ENCODE measurements around the gene FAM3A. TPM values are rescaled to one million over a fixed set of nuclear protein-coding genes. Genes with fewer than 3 reads are reported as not detected.

Gene FAM3A
- polyA plus RNA-seq, 1 of the 3 experiments (the other 2 are of a cell fraction) = 42.1 TPM

GRCh38 chrX:154539077-154539476 is 23.0 kb upstream of the FAM3A start:
- H3K9me2 ChIP-seq = no peaks in the 10 kb centered on the region
- H3K4me2 ChIP-seq = peak overlapping the region; percentile 62
- H3K36me3 ChIP-seq (replicated peaks in 1 of 2; ENCODE audit: control insufficient read depth in 1 of 2, insufficient read depth in 2 of 2, low read length in 1 of 2) = peaks cover 3 to 5% of the 10 kb centered on the region in 2 experiments
- peaks cover 15 to 16% of the 10 kb centered on the region in 2 experiments; a peak in 3 of 4 replicates for H3K4me1 ChIP-seq (ENCODE audit: control insufficient read depth in 1 of 2, insufficient read depth in 2 of 2, low read depth in 1 of 2, low read length in 1 of 2)
- H3K4me3 ChIP-seq (ENCODE audit: low read depth in 2 of 2, low read length in 1 of 2) = peak overlapping the region in 1 of 2 experiments; percentile 29; a peak in 1 of 4 replicates
- H4K20me1 ChIP-seq (ENCODE audit: insufficient read depth) = no peaks in the 10 kb centered on the region
- no peaks in the 10 kb centered on the region for H3F3A ChIP-seq (replicated peaks; ENCODE audit: insufficient read depth)
- H3K27me3 ChIP-seq (ENCODE audit: insufficient read depth) = no peaks in the 10 kb centered on the region; the same call in 1 of the 2 replicates
- DNase-seq = peak; percentile 57
- H2AFZ ChIP-seq (ENCODE audit: low read depth) = no peak overlapping the region
- no peak overlapping the region for H3K9ac ChIP-seq
- POLR2A ChIA-PET = interaction anchor here (2.0 kb wide), 1 partner anchor 12 kb away, joined by 5 read pairs; no protein-coding TSS in a partner anchor
- CTCF ChIA-PET = no interaction called here
- no peaks in the 10 kb centered on the region for H3K9me3 ChIP-seq
- TF ChIP-seq SIN3A (IDR thresholded peaks at IDR 0.05; ENCODE audit: borderline replicate concordance, low read depth, low read length) (0 out of 2 replicates have a peak, but pooled peaks have one; percentile 38), FOXM1 (IDR thresholded peaks at IDR 0.05; ENCODE audit: low read depth) (no peak), EP300 (IDR thresholded peaks at IDR 0.05; ENCODE audit: borderline replicate concordance in 1 of 2, low read depth in 1 of 2, low read length in 1 of 2) (peak in 1 of 2 experiments; percentile 59; a peak in 2 of 4 replicates), CHD2 (IDR thresholded peaks at IDR 0.05; ENCODE audit: low read length, partially characterized antibody) (peak; percentile 24), PBX3 (IDR thresholded peaks at IDR 0.05) (peak; percentile 62), RCOR1 (IDR thresholded peaks at IDR 0.05; ENCODE audit: low read length) (peak; percentile 61; the same call in 1 of the 2 replicates), MEF2A (IDR thresholded peaks at IDR 0.05; ENCODE audit: borderline replicate concordance, low read depth) (no peak), USF2 (IDR thresholded peaks at IDR 0.05; ENCODE audit: borderline replicate concordance, low read depth, low read length) (no peak), GATA2 (CRISPR knock-in tag; IDR thresholded peaks at IDR 0.05) (peak; percentile 62; the same call in 1 of the 2 replicates), MXI1 (IDR thresholded peaks at IDR 0.05; ENCODE audit: low read depth, low read length) (peak; percentile 71; the same call in 1 of the 2 replicates), TCF12 (IDR thresholded peaks at IDR 0.05) (peak; percentile 69), YY1 (IDR thresholded peaks at IDR 0.05; ENCODE audit: low read depth) (no peak)
- H3K79me2 ChIP-seq (ENCODE audit: insufficient read depth) = peaks cover 24% of the 10 kb centered on the region; the same call in 1 of the 2 replicates
- H3K27ac ChIP-seq (ENCODE audit: low read depth in 2 of 2, low read length in 1 of 2) = peak overlapping the region; percentile 27 to 39; a peak in 3 of 4 replicates
- 21% methylated on average over 8 of the region's 8 CpGs for WGBS (ENCODE audit: low lambda C conversion rate)

GRCh38 chrX:154535892-154536291 is 19.9 kb upstream of the FAM3A start:
- no peaks in the 10 kb centered on the region for H3K9me3 ChIP-seq
- no peaks in the 10 kb centered on the region for H3K9me2 ChIP-seq
- no peak overlapping the region for H3K9ac ChIP-seq
- peaks cover 3 to 20% of the 10 kb centered on the region in 2 experiments for H3K36me3 ChIP-seq (replicated peaks in 1 of 2; ENCODE audit: control insufficient read depth in 1 of 2, insufficient read depth in 2 of 2, low read length in 1 of 2)
- POLR2A ChIA-PET = no interaction called here
- CTCF ChIA-PET = interaction anchor here (0.6 to 2.5 kb wide), 9 partner anchors 9 to 988 kb away, joined by 3 to 11 read pairs (median 4); partner anchors contain the start of genes IKBKG and UBL4A
- no peak overlapping the region for H3K4me2 ChIP-seq
- H4K20me1 ChIP-seq (ENCODE audit: insufficient read depth) = no peaks in the 10 kb centered on the region
- no peak overlapping the region for H2AFZ ChIP-seq (ENCODE audit: low read depth)
- H3K79me2 ChIP-seq (ENCODE audit: insufficient read depth) = peaks cover 24% of the 10 kb centered on the region; the same call in 1 of the 2 replicates
- no peaks in the 10 kb centered on the region; the same call in 1 of the 2 replicates for H3K27me3 ChIP-seq (ENCODE audit: insufficient read depth)
- H3K4me3 ChIP-seq (ENCODE audit: low read depth in 2 of 2, low read length in 1 of 2) = no peak overlapping the region
- WGBS (ENCODE audit: low lambda C conversion rate) = 60% methylated on average over 1 of the region's 9 CpGs
- no peak overlapping the region for H3K27ac ChIP-seq (ENCODE audit: low read depth in 2 of 2, low read length in 1 of 2)
- DNase-seq = no peak
- no peaks in the 10 kb centered on the region for H3F3A ChIP-seq (replicated peaks; ENCODE audit: insufficient read depth)
- peaks cover 0 to 10% of the 10 kb centered on the region in 2 experiments; a peak in 1 of 4 replicates for H3K4me1 ChIP-seq (ENCODE audit: control insufficient read depth in 1 of 2, insufficient read depth in 2 of 2, low read depth in 1 of 2, low read length in 1 of 2)
- no peak for TF ChIP-seq FOSL2 (IDR thresholded peaks at IDR 0.05; ENCODE audit: borderline replicate concordance, low read depth)
- no peak for TF ChIP-seq PBX3 (IDR thresholded peaks at IDR 0.05)
- no peak for TF ChIP-seq USF1 (IDR thresholded peaks at IDR 0.05; ENCODE audit: borderline replicate concordance, low read depth)
- TF ChIP-seq TEAD4 (IDR thresholded peaks at IDR 0.05; ENCODE audit: borderline replicate concordance, insufficient read depth) = no peak
- TF ChIP-seq REST (IDR thresholded peaks at IDR 0.05; ENCODE audit: low read depth, low read length) = no peak
- TF ChIP-seq IRF3 (IDR thresholded peaks at IDR 0.05; ENCODE audit: low read depth, low read length) = no peak
- TF ChIP-seq ELF1 (IDR thresholded peaks at IDR 0.05) = no peak
- TF ChIP-seq EP300 (IDR thresholded peaks at IDR 0.05; ENCODE audit: borderline replicate concordance in 1 of 2, low read depth in 1 of 2, low read length in 1 of 2) = no peak

Measured in SK-N-SH (cell line).